ENCODE measurements around the gene TXNL4B. TPM values are rescaled to one million over a fixed set of nuclear protein-coding genes. Genes with fewer than 3 reads are reported as not detected.

TXNL4B gene
- total RNA-seq, 2 donors from 2014 or later, result 29.3 to 34.4 TPM

Other genes with a start within 250 kb of the TXNL4B start
- gene ATXN1L, start 247.6 kb downstream of the TXNL4B start, total RNA-seq, result 10 to 100 TPM; 21.7 to 25.8 TPM
- 10 to 100 TPM; 12.7 to 15.4 TPM for gene ZNF821, start 209.4 kb downstream of the TXNL4B start, total RNA-seq
- 100 to 1,000 TPM; 190 to 194 TPM for gene IST1, start 198.1 kb downstream of the TXNL4B start, total RNA-seq
- gene PKD1L3, start 93.2 kb downstream of the TXNL4B start, total RNA-seq, result under 1 TPM in 1 of 2 donors, not detected in 1; 0.07 TPM
- 10 to 100 TPM in 1 of 2 donors, 1 to 10 TPM in 1; 9.8 to 15.0 TPM for gene DHODH, start 84.9 kb downstream of the TXNL4B start, total RNA-seq
- gene HP, start 39.1 kb downstream of the TXNL4B start, total RNA-seq, result not detected
- gene HPR, start 30.4 kb downstream of the TXNL4B start, total RNA-seq, result not detected
- 10 to 100 TPM; 74.9 to 82.7 TPM for gene DHX38, start 227 bp upstream of the TXNL4B start, total RNA-seq
- 1 to 10 TPM; 1.8 to 2.6 TPM for gene PMFBP1, start 78.5 kb upstream of the TXNL4B start, total RNA-seq